Activated T-helper 2 cell treated with anti-CD3 and anti-CD28 coated beads, Interferon-gamma antibody, Interleukin-2, Interleukin-4, amounts not matched to agents 10 μg/mL and 5 μg/mL and 100 μg/mL, durations not matched to agents 14 hours and 24 hours and 36 hours (primary cell): Measurements from ENCODE around the gene ENDOV. TPM values are rescaled to one million over a fixed set of nuclear protein-coding genes. Genes with fewer than 3 reads are reported as not detected.

ENCODE experiments used
- DNase-seq: peaks from one replicate; pipeline ENCODE4 v3.0.0; 2021; ENCODE audit warnings: low spot score
- H3K27ac Mint-ChIP-seq: one replicate; pipeline ENCODE4 v1.8.0; 2021; ENCODE audit warnings: mixed read lengths
- H3K27me3 Mint-ChIP-seq: one replicate; pipeline ENCODE4 v1.8.0; 2021; ENCODE audit warnings: low read depth, mixed read lengths
- H3K36me3 Mint-ChIP-seq: one replicate; pipeline ENCODE4 v1.8.0; 2021; ENCODE audit warnings: low read depth, mixed read lengths
- H3K4me1 Mint-ChIP-seq: one replicate; pipeline ENCODE4 v1.8.0; 2021; ENCODE audit warnings: low read depth, mixed read lengths
- H3K4me3 Mint-ChIP-seq: one replicate; pipeline ENCODE4 v1.8.0; 2021; ENCODE audit warnings: low read depth, mild to moderate bottlenecking, moderate library complexity, mixed read lengths
- H3K9me3 Mint-ChIP-seq: one replicate; pipeline ENCODE4 v1.8.0; 2021; ENCODE audit warnings: mixed read lengths
- intact Hi-C: fragments of 100-400 bp; cut with micrococcal nuclease; formaldehyde crosslinking; loops from one replicate; pipeline ENCODE4 v1.15.1; 2023
- total RNA-seq: library from RNA; stranded (reverse); gene quantifications from 2 replicates; pipeline ENCODE4 v1.2.3, GENCODE V29; 2022

The ENDOV gene
- total RNA-seq, 1 donor from 2014 or later = 16.1 TPM

- intact Hi-C loops = no loop called here
- DNase-seq = no peak
- no peaks in the 10 kb centered on the region for H3K4me1 Mint-ChIP-seq
- H3K27ac Mint-ChIP-seq = no peak overlapping the region
- peaks cover 3% of the 10 kb centered on the region for H3K36me3 Mint-ChIP-seq
- H3K27me3 Mint-ChIP-seq = peaks cover 30% of the 10 kb centered on the region
- no peaks in the 10 kb centered on the region for H3K9me3 Mint-ChIP-seq
- H3K4me3 Mint-ChIP-seq = no peak overlapping the region
Observed at GRCh38 chr17:80466188-80466705, 51.3 kb downstream of the ENDOV start.

DNA sequence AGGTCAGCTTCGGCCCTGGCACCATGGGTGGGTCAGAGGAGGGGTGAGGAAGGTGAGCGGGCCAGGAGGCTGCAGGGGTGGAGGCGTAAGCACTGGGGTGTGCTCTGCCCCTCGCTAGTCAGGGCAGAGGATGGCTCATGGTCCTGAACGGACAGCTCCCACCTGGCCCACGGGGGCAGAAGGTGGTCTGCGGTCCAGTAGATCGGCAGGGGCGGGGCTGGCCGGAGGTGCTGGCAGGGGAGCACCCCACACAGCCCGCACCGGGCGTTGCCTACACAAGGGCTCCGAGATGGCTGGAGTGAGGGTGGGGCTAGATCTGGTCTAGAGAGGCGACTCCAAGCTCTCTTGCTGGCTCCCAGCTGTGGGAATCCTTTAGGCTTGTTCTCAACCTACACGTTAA lies 53.3 kb downstream of the ENDOV start:
- H3K9me3 Mint-ChIP-seq = no peaks in the 10 kb centered on the region
- no peak overlapping the region for H3K4me3 Mint-ChIP-seq
- intact Hi-C loops = no loop called here
- H3K4me1 Mint-ChIP-seq = peaks cover 5% of the 10 kb centered on the region
- H3K36me3 Mint-ChIP-seq = peaks cover 3% of the 10 kb centered on the region
- H3K27me3 Mint-ChIP-seq = peaks cover 40% of the 10 kb centered on the region
- no peak overlapping the region for H3K27ac Mint-ChIP-seq
- DNase-seq = no peak

DNA sequence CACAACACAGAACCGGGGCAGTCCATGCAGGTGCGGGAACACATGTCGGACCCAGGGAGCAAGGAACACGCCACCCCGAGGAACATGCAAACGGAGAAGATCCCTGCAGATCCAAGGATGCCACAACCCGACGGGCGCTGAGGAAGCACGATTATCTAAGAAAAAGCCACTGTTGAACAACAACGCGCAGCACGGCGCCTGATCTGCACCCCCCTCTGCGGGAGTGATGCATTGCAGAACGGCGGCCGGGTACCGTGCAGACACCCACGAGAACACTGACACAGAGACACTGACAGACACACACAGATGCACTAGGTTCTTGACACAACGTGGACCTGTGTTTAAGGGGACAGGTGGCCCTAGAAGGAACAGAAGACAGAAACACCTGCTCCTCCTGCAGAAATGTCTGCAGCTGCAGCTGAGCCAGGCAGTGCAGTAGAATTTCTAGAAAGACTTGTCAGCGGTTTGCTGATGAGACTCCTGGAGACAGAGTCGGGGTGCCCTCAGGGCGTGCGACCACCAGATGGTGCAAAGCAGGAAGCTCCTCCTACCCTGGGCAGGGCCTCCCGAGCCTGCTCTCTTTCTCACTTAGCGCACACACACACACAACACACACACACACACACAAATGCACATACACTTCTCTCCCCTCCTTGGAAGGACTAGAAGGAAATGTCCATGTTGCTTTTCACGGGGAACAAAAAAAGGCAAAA lies 54.0 kb downstream of the ENDOV start:
- DNase-seq = no peak
- no peak overlapping the region for H3K27ac Mint-ChIP-seq
- no peaks in the 10 kb centered on the region for H3K9me3 Mint-ChIP-seq
- H3K4me1 Mint-ChIP-seq = peaks cover 5% of the 10 kb centered on the region
- intact Hi-C loops = no loop called here
- peaks cover 45% of the 10 kb centered on the region for H3K27me3 Mint-ChIP-seq
- peaks cover 3% of the 10 kb centered on the region for H3K36me3 Mint-ChIP-seq
- H3K4me3 Mint-ChIP-seq = no peak overlapping the region

- Mint-ChIP-seq H3K9me3 (no peaks in the 10 kb centered on the region), H3K27ac (no peak overlapping the region), H3K4me1 (peaks cover 6% of the 10 kb centered on the region), H3K36me3 (peaks cover 3% of the 10 kb centered on the region), H3K27me3 (peaks cover 53% of the 10 kb centered on the region), H3K4me3 (no peak overlapping the region)
- DNase-seq = no peak
- intact Hi-C loops = no loop called here
Observed at GRCh38 chr17:80469667-80470066, 54.7 kb downstream of the ENDOV start.

GRCh38 chr17:80470603-80471002 lies 55.6 kb downstream of the ENDOV start:
- H3K9me3 Mint-ChIP-seq = no peaks in the 10 kb centered on the region
- H3K27ac Mint-ChIP-seq = no peak overlapping the region
- H3K27me3 Mint-ChIP-seq = peaks cover 59% of the 10 kb centered on the region
- H3K4me1 Mint-ChIP-seq = peaks cover 12% of the 10 kb centered on the region
- intact Hi-C loops = no loop called here
- H3K4me3 Mint-ChIP-seq = no peak overlapping the region
- H3K36me3 Mint-ChIP-seq = peaks cover 3% of the 10 kb centered on the region
- DNase-seq = no peak

DNA sequence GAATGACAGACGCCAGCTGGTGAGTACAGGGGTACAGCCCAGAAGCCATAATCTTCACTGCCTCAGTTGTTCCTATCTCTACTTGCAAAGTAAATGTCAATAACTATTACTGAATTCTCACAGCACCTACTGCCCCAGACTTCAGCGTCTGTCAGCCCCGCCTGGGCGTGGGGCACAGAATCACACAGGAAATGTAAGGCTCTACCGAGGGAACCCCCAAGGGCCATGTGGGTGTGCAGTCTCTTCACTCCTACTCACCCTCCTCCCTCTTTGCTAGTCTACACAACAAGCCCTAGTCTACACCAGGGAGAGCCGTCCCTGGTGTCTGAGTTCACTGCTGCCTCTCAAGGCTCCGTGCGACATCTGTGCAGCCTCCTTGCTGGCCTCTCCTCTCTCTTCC lies 57.0 kb downstream of the ENDOV start:
- H3K27me3 Mint-ChIP-seq = peaks cover 56% of the 10 kb centered on the region
- no peak overlapping the region for H3K4me3 Mint-ChIP-seq
- H3K4me1 Mint-ChIP-seq = peaks cover 12% of the 10 kb centered on the region
- H3K36me3 Mint-ChIP-seq = peaks cover 3% of the 10 kb centered on the region
- DNase-seq = no peak
- H3K9me3 Mint-ChIP-seq = no peaks in the 10 kb centered on the region
- intact Hi-C loops = no loop called here
- no peak overlapping the region for H3K27ac Mint-ChIP-seq

- intact Hi-C loops = no loop called here
- DNase-seq = no peak
- H3K9me3 Mint-ChIP-seq = no peaks in the 10 kb centered on the region
- H3K27me3 Mint-ChIP-seq = peaks cover 50% of the 10 kb centered on the region
- no peak overlapping the region for H3K27ac Mint-ChIP-seq
- H3K4me3 Mint-ChIP-seq = no peak overlapping the region
- H3K36me3 Mint-ChIP-seq = peaks cover 1% of the 10 kb centered on the region
- H3K4me1 Mint-ChIP-seq = peaks cover 12% of the 10 kb centered on the region
Observed at GRCh38 chr17:80472996-80473395, 58.0 kb downstream of the ENDOV start.

GRCh38 chr17:80473701-80474100 lies 58.7 kb downstream of the ENDOV start:
- H3K9me3 Mint-ChIP-seq = no peaks in the 10 kb centered on the region
- H3K4me1 Mint-ChIP-seq = peaks cover 12% of the 10 kb centered on the region
- peaks cover 45% of the 10 kb centered on the region for H3K27me3 Mint-ChIP-seq
- intact Hi-C loops = no loop called here
- no peaks in the 10 kb centered on the region for H3K36me3 Mint-ChIP-seq
- H3K4me3 Mint-ChIP-seq = no peak overlapping the region
- no peak overlapping the region for H3K27ac Mint-ChIP-seq
- no peak for DNase-seq

GRCh38 chr17:80474231-80474960 lies 59.4 kb downstream of the ENDOV start:
- no peak for DNase-seq
- H3K27me3 Mint-ChIP-seq = peaks cover 46% of the 10 kb centered on the region
- no peaks in the 10 kb centered on the region for H3K36me3 Mint-ChIP-seq
- H3K9me3 Mint-ChIP-seq = no peaks in the 10 kb centered on the region
- H3K4me1 Mint-ChIP-seq = peaks cover 12% of the 10 kb centered on the region
- H3K27ac Mint-ChIP-seq = no peak overlapping the region
- H3K4me3 Mint-ChIP-seq = peak overlapping the region; percentile 42
- intact Hi-C loops = no loop called here

DNA sequence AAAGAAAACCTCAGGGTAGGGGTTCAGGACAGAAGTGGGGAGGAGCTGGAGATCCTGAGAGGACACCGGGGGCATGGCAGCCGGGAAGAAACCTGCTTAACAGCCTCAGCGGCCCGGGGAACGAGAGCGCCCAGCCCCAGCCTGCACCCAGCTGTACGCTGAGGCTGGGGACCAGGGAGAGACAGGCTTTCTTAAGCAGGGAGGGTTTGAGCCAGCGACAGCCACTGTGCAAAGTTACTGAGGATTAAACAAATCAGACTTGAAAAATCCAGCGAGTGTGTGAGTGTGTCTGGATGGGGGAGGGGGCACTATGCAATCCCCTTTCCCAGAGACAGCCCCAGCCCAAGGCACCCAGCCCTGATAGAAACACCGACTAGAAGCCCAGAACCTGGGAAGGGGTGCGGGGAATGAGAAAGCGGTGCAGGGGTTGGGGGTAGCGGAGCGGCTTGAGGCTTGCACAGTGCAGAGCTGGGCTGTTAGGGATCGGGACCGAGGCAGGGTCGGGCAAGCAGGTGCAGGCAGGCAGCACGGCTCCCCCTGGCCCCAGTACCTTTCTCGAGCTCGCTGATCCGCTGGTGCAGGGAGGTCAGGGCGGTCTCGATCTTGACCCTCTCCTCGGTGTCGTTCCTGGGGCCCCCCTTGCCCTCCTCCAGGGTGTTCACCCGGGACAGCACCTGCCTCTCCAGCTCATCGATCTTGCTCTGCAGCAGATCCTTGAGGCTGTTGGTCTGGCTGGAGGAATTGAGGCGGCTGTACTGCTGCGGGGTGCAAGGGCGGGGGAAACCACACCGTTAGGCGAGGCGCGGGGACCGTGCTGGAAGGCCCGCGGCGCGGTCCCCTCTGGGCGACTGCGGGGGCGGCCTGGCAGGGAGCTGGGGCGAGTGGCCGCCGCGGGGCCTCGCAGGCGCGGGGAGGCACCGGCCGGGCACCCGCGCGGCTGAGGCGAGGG lies 60.3 kb downstream of the ENDOV start:
- Mint-ChIP-seq H3K36me3 (no peaks in the 10 kb centered on the region), H3K4me1 (peaks cover 12% of the 10 kb centered on the region), H3K9me3 (no peaks in the 10 kb centered on the region), H3K27ac (no peak overlapping the region), H3K4me3 (peak overlapping the region; percentile 42), H3K27me3 (peaks cover 54% of the 10 kb centered on the region)
- DNase-seq = no peak
- intact Hi-C loops = no loop called here

GRCh38 chr17:80475910-80476876 lies 61.2 kb downstream of the ENDOV start, which contains the start of gene NPTX1:
Gene NPTX1, minus strand, starts transcription at chr17:80476607. Its CDS starts 161 bp downstream, at chr17:80476446.
- Mint-ChIP-seq H3K9me3 (no peaks in the 10 kb centered on the region), H3K4me1 (peaks cover 12% of the 10 kb centered on the region), H3K27me3 (peaks cover 61% of the 10 kb centered on the region), H3K27ac (no peak within 1 kb of the TSS), H3K36me3 (no peaks in the 10 kb centered on the region), H3K4me3 (peak within 1 kb of the TSS; percentile 42)
- no peak for DNase-seq
- intact Hi-C loops = no loop called here
